ENCODE results near the gene RNF11.

DNA sequence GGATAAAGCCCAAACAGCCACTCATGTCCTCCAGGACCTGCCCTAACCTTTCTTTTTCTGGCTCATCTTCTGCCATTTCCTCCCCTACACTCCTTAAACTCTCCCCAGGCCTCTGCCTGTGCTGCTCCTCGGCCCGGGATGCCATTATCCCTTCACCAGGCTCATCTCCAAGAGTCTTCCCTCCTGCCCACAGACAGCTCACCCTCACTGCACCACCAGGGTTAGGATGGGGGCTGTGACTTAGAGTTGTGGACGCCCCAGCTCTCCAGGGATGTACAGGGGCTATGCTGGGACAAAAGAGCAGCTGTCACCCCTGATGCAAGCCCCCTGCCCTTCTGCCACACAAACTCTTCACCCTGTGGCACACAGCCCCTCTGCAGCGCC, 62.2 kb downstream of the RNF11 start:
- TF ChIP-seq EZH2 (IDR thresholded peaks at IDR 0.05) (no peak), POLR2AphosphoS5 (IDR thresholded peaks at IDR 0.05; ENCODE audit: borderline replicate concordance, low read depth, low read length) (no peak)

Data from SK-N-MC (cell line).